PC-9 (cell line): ENCODE data around the gene OGFOD2.

ENCODE experiments used
- EZH2 ChIP-seq: fragments of 200-600 bp; sonication (generic); IDR thresholded peaks from 2 replicates; pipeline ENCODE4 v1.8.0; 2017; ENCODE audit warnings: antibody characterized with exemption, low read depth
- TF ChIP-seq, protein P1 (sequence below): fragments of 200-600 bp; sonication (generic); conservative IDR thresholded peaks from 2 replicates; pipeline ENCODE4 v1.6.1; 2017; ENCODE audit warnings: mixed run types, antibody characterized with exemption, mild to moderate bottlenecking, moderate library complexity

DNA sequence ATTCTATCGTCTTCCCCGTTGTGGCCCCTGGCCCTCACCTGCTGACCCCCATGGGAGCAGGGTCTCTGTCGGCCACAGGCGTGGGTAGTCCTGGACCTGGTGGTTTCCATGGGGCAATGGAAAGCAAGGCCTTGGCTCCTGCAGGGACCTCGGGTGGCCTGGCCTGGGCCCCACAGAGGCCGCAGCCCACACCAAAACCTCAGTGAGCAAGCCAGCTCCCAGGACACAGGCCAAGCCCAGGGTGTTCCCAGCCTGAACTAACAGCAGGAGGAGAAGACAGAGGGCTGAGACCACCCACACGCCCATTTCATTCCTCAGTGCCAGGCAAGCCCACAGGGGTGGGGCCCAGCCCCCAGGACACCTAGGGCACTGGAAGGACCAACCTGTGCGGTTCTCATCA lies 25.6 kb upstream of the OGFOD2 start:
- TF ChIP-seq EZH2 = no peak
- TF ChIP-seq, protein P1, sequence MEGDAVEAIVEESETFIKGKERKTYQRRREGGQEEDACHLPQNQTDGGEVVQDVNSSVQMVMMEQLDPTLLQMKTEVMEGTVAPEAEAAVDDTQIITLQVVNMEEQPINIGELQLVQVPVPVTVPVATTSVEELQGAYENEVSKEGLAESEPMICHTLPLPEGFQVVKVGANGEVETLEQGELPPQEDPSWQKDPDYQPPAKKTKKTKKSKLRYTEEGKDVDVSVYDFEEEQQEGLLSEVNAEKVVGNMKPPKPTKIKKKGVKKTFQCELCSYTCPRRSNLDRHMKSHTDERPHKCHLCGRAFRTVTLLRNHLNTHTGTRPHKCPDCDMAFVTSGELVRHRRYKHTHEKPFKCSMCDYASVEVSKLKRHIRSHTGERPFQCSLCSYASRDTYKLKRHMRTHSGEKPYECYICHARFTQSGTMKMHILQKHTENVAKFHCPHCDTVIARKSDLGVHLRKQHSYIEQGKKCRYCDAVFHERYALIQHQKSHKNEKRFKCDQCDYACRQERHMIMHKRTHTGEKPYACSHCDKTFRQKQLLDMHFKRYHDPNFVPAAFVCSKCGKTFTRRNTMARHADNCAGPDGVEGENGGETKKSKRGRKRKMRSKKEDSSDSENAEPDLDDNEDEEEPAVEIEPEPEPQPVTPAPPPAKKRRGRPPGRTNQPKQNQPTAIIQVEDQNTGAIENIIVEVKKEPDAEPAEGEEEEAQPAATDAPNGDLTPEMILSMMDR = no peak
